Hematopoietic multipotent progenitor cell treated with erythropoietin and hydrocortisone succinate and interleukin-3 and kit ligand, for 4 days (in vitro differentiated cells): ENCODE results near the gene MCAT.

ENCODE experiments used
- DNase-seq: peaks from one replicate; pipeline ENCODE4 v3.0.0-alpha.2; 2015

Gene MCAT

GRCh38 chr22:43085658-43086606 is 57.3 kb downstream of the MCAT start:
- no peak for DNase-seq
